Pancreas (tissue), 10 donors: ENCODE data around the gene TRAK1. TPM values are rescaled to one million over a fixed set of nuclear protein-coding genes. Genes with fewer than 3 reads are reported as not detected.

Experiments used
- ATAC-seq, 4 donors: fragments of 200-7000 bp; cut with Tn5 transposase; one replicate each; pipeline versions ENCODE4 v1.8.0 to v1.9.1; 2020; ENCODE audit warnings: mild to moderate bottlenecking in 4 of 4, moderate library complexity in 4 of 4
- DNase-seq, 6 donors: peaks; one replicate each; pipeline ENCODE4 v3.0.0-alpha.2; 2020
- FAIRE-seq: peaks from 2 replicates; lab custom pipeline; 2012; peaks lifted over from hg19 to GRCh38; lab: Jason Lieb, UNC
- H3K27ac ChIP-seq, 4 donors: fragments of 200-600 bp; sonication (generic); 1 replicate in 3 of 4; 2 replicates in 1 of 4; pipeline versions ENCODE4 v1.5.0 to v1.8.0; 2020
- H3K27me3 ChIP-seq, 4 donors: fragments of 200-600 bp; one replicate each; pipeline ENCODE4 v1.8.0; 2021
- H3K36me3 ChIP-seq, 3 donors: fragments of 200-600 bp; sonication (generic) in 1 of 3; one replicate each; pipeline versions ENCODE4 v1.5.0 to v1.8.0; 2020 to 2021
- H3K4me1 ChIP-seq, 3 donors: fragments of 200-600 bp; one replicate each; pipeline ENCODE4 v1.8.0; 2021
- H3K4me3 ChIP-seq, 4 donors: fragments of 200-600 bp; sonication (generic) in 2 of 4; one replicate each; pipeline versions ENCODE4 v1.5.0 to v1.8.0; 2020 to 2021
- H3K9me3 ChIP-seq, 4 donors: fragments of 200-600 bp; one replicate each; pipeline ENCODE4 v1.8.0; 2021
- CTCF ChIP-seq, 4 donors: fragments of 200-600 bp; sonication (generic) in 3 of 4; IDR thresholded peaks; one replicate each; pipeline versions ENCODE4 v1.5.0 to v1.8.0; 2021; ENCODE audit warnings: antibody characterized with exemption in 4 of 4
- WGBS, 2 donors: extraction: QIAGEN DNeasy Blood & Tissue Kit; methylation state at CpG; one replicate each; pipeline ENCODE4 v1.1.7; 2013; 5-methylcytosine and 5-hydroxymethylcytosine counted together
- intact Hi-C, 3 donors: fragments of 100-400 bp; cut with DNase I; formaldehyde crosslinking; loops; one replicate each; pipeline versions ENCODE4 v1.11.1 to v1.14.2; 2022
- polyA plus RNA-seq, 2 donors: library from polyadenylated mRNA; stranded (reverse); fragments of 200-250 nt; gene quantifications; one replicate each; pipeline ENCODE4 v1.2.3, GENCODE V29; 2013
- total RNA-seq, 6 donors: library from RNA; stranded (reverse); fragmentation: NEBNext Ultra II Directional in 4 of 6; extraction: Animal tissue kit (Norgen Biotek cat#: 25700) in 4 of 6; gene quantifications; one replicate each; pipeline versions ENCODE4 v1.2.1 to v1.2.4, GENCODE V29; 2021 to 2023
- donor health status: healthy with polysubstance abuse.
- donor health status: DM: no; HTN: no; CAD: no; lungs with moderate emphysema.
- donor health status: DM: no; HTN: no; CAD: no.
- donor health status: control.
- donor health status: control.
- donor health status: Bipolar disorder and iron deficiency.
- donor health status: DM: yes; HTN: yes; CAD: no.
- donor health status: DM: no; HTN: no; CAD: no.
- donor health status: DM: no; HTN: no; CAD: no.
- donor health status: DM: yes; HTN: yes; CAD: no.

The TRAK1 gene
- total and polyA plus RNA-seq, 8 donors: 9.3 to 24.3 (median 11.7) TPM

DNA sequence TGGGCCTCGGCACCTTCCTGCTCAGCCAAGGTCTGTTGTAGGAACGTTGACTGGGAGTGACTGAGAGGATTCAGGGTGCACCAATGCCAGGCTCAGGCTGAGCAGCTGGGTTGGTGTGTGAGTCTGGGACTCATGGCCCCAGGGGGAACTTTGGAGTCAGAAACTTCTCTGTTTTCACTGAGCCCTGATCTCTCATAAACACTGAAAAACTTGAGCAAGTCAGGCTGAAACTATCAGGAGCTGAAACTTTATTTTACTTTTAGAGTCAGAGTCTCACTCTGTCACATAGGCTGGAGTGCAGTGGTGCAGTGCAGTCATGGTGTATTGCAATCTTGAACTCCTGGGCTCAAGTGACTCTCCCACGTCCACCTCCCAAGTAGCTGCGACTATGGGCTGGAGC is 3.0 kb downstream of the TRAK1 start:
- DNase-seq (no peak), ATAC-seq (no peak), FAIRE-seq (no peak)
- 75 to 78% methylated on average over 4 of the region's 4 CpGs for WGBS, 2 donors
- intact Hi-C loops: loop anchor here in 1 of 3 donors (10.0 kb wide), 2 partner anchors 59 to 199 kb away; no protein-coding TSS in a partner anchor
- Histone ChIP-seq H3K4me3 (no peak overlapping the region), H3K27me3 (no peaks in the 10 kb centered on the region), H3K9me3 (no peaks in the 10 kb centered on the region), H3K36me3 (no peaks in the 10 kb centered on the region), H3K27ac (no peak overlapping the region), H3K4me1 (no peaks in the 10 kb centered on the region)
- no peak for TF ChIP-seq CTCF (IDR thresholded peaks at IDR 0.05)

DNA sequence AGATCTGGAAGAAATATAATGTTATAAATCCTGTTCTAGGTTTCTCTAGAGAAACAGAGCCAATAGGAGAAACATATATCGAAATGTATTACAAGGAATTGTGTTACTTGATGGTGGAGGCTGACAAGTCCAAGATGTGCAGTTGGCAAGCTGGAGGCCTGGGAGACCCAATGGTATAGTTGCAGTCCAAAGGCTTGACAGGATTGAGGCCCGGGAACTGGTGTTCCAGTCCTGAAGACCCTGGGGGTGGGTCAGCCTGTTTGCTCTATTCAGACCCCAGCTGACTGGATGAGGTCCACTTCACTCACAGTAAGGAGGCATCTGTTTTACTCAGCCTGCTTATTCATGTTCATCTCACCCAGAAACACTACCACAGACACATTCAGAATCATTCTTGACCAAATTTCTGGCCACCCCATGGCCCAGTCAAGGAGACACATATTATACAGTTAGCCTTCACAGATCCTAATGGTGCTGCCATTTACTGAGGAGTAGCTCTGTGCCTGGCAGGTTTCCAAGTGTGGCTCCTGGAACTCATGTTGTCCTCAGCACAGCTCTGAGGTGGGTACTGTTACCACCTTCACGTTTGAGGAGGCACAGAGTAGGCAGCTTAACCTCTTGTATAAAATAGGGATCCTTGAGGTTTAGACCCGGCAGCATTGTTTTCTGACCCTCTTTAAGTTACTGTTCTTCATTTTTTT is 3.7 kb downstream of the TRAK1 start:
- WGBS, 2 donors: 72 to 83% methylated on average over 4 of the region's 4 CpGs
- FAIRE-seq (no peak), DNase-seq (no peak), ATAC-seq (no peak)
- Histone ChIP-seq H3K4me3 (no peak overlapping the region), H3K27ac (no peak overlapping the region), H3K27me3 (no peaks in the 10 kb centered on the region), H3K36me3 (no peaks in the 10 kb centered on the region), H3K9me3 (no peaks in the 10 kb centered on the region), H3K4me1 (no peaks in the 10 kb centered on the region)
- intact Hi-C loops: loop anchor here in 1 of 3 donors (10.0 kb wide), 2 partner anchors 60 to 200 kb away; no protein-coding TSS in a partner anchor
- no peak for TF ChIP-seq CTCF (IDR thresholded peaks at IDR 0.05)

DNA sequence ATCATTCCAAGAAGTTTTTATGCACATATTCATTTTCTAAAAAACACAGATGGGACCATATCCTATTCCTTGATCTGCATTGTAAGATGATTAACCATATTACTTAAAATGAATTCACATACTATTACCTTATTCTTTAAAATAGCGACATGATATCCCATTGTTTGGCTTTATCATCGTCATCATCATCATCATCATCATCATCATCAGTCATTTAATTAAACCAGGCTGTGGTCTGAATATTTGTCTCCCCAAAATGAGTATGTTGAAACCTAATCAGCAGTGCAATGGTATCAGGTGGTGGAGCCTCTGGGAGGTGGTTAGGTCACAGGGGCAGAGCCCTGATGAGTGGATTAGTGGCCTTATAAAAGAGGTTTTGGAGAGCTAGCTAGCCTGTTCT is 4.4 kb downstream of the TRAK1 start:
- Histone ChIP-seq H3K36me3 (no peaks in the 10 kb centered on the region), H3K4me3 (no peak overlapping the region), H3K4me1 (no peaks in the 10 kb centered on the region), H3K9me3 (no peaks in the 10 kb centered on the region), H3K27me3 (no peaks in the 10 kb centered on the region), H3K27ac (no peak overlapping the region)
- 90 to 94% methylated on average over 2 of the region's 2 CpGs for WGBS, 2 donors
- ATAC-seq (no peak), DNase-seq (no peak), FAIRE-seq (no peak)
- intact Hi-C loops: loop anchor here in 1 of 3 donors (10.0 kb wide), 2 partner anchors 61 to 201 kb away; no protein-coding TSS in a partner anchor
- no peak for TF ChIP-seq CTCF (IDR thresholded peaks at IDR 0.05)

- no peaks in the 10 kb centered on the region for H3K9me3 ChIP-seq
- ATAC-seq (no peak), FAIRE-seq (no peak), DNase-seq (no peak)
- H3K4me3 ChIP-seq: no peak overlapping the region
- no peaks in the 10 kb centered on the region for H3K4me1 ChIP-seq
- H3K27me3 ChIP-seq: no peaks in the 10 kb centered on the region
- TF ChIP-seq CTCF (IDR thresholded peaks at IDR 0.05): no peak
- H3K36me3 ChIP-seq: no peaks in the 10 kb centered on the region
- intact Hi-C loops: loop anchor here in 1 of 3 donors (10.0 kb wide), 2 partner anchors 62 to 202 kb away; no protein-coding TSS in a partner anchor
- H3K27ac ChIP-seq: no peak overlapping the region
- WGBS, 2 donors: 58 to 62% methylated on average over 8 of the region's 8 CpGs
These were observed 5.8 kb downstream of the TRAK1 start for GRCh38 chr3:42096796-42097565.
